ENCODE results near the gene SSRP1. TPM values are rescaled to one million over a fixed set of nuclear protein-coding genes. Genes with fewer than 3 reads are reported as not detected.

Gene SSRP1
- polyA plus RNA-seq, 3 donors: 9.8 to 34.7 (median 14.7) TPM

DNA sequence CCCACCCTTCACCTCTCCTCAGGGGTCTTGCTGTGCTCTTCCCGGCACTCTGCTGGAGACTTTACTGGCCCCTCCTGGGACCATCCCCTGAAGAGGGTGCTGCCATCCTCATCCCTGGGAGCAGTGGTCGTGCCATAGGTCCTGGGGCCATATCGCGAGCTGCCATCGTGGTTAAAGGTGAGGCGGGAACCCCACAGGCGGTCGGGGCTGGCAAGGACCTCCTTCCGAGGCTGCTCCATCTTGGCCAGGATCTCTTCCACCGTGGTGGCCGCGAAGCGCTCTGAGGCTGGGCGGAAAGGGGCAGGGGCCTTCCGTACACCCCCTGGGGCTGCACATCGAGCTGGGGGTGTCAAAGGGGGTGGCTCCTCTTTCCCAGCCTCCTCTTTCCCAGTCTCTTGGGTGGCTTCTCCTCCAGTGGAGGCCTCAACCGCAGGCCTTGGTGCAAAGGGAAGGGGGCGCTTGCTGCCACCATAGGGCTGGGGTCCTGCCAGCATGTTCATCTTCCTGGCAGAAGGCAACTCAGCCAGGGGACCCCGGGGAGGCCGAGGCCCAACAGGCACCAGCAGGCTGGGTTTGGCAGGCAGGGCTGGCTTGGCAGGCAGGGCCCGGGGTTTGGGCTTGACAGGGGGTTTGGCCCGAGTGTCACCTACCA is 15.5 kb downstream of the SSRP1 start:
- Histone ChIP-seq H3K9me3 (replicated peaks in 1 of 2; ENCODE audit: control insufficient read depth in 1 of 2, insufficient read depth in 1 of 2, low read length in 2 of 2) (no peaks in the 10 kb centered on the region), H3K4me1 (ENCODE audit: control insufficient read depth in 1 of 2, insufficient read depth in 2 of 2, low read length in 2 of 2) (peaks cover 6 to 13% of the 10 kb centered on the region in 2 donors), H2AFZ (ENCODE audit: insufficient read depth, low read depth, low read length, poor library complexity, severe bottlenecking) (no peak overlapping the region), H3K79me2 (ENCODE audit: insufficient read depth, low read length) (no peaks in the 10 kb centered on the region), H3K4me3 (replicated peaks in 1 of 3; ENCODE audit: low read depth in 2 of 3, low read length in 3 of 3) (no peak overlapping the region), H3K4me2 (replicated peaks; ENCODE audit: extremely low read depth, low read length, poor library complexity, severe bottlenecking) (no peak overlapping the region), H3K36me3 (replicated peaks in 1 of 2; ENCODE audit: control insufficient read depth in 1 of 2, insufficient read depth in 2 of 2, low read length in 2 of 2) (no peaks in the 10 kb centered on the region), H3K27ac (ENCODE audit: low read depth in 1 of 2, low read length in 2 of 2) (no peak overlapping the region), H3K9ac (ENCODE audit: insufficient read depth, low read length, poor library complexity, severe bottlenecking) (no peak overlapping the region), H3K27me3 (ENCODE audit: control insufficient read depth in 2 of 2, insufficient read depth in 2 of 2, low read length in 2 of 2) (no peaks in the 10 kb centered on the region), H4K20me1 (ENCODE audit: insufficient read depth, low read length) (no peaks in the 10 kb centered on the region)
- no peak for TF ChIP-seq CTCF (IDR thresholded peaks at IDR 0.05)
- intact Hi-C loops (cut with micrococcal nuclease): no loop called here
- no peak overlapping the region for H3K27ac Mint-ChIP-seq
- no peaks in the 10 kb centered on the region for H3K36me3 Mint-ChIP-seq
- WGBS (ENCODE audit: insufficient coverage): 96% methylated on average over 15 of the region's 22 CpGs
- H3K4me3 Mint-ChIP-seq: no peak overlapping the region
- DNase-seq: no peak
- H3K9me3 Mint-ChIP-seq: peaks cover 0 to 4% (median 0%) of the 10 kb centered on the region in 7 donors
- H3K27me3 Mint-ChIP-seq (ENCODE audit: low read depth in 3 of 3): peaks cover 0 to 5% (median 0%) of the 10 kb centered on the region in 3 donors
- peaks cover 11% of the 10 kb centered on the region for H3K4me1 Mint-ChIP-seq

- Histone ChIP-seq H3K27ac (ENCODE audit: low read depth in 1 of 2, low read length in 2 of 2) (no peak overlapping the region), H3K27me3 (ENCODE audit: control insufficient read depth in 2 of 2, insufficient read depth in 2 of 2, low read length in 2 of 2) (no peaks in the 10 kb centered on the region), H4K20me1 (ENCODE audit: insufficient read depth, low read length) (no peaks in the 10 kb centered on the region), H3K36me3 (replicated peaks in 1 of 2; ENCODE audit: control insufficient read depth in 1 of 2, insufficient read depth in 2 of 2, low read length in 2 of 2) (no peaks in the 10 kb centered on the region), H3K4me1 (ENCODE audit: control insufficient read depth in 1 of 2, insufficient read depth in 2 of 2, low read length in 2 of 2) (peaks cover 0 to 5% of the 10 kb centered on the region in 2 donors), H3K9me3 (replicated peaks in 1 of 2; ENCODE audit: control insufficient read depth in 1 of 2, insufficient read depth in 1 of 2, low read length in 2 of 2) (no peaks in the 10 kb centered on the region), H3K4me3 (replicated peaks in 1 of 3; ENCODE audit: low read depth in 2 of 3, low read length in 3 of 3) (no peak overlapping the region), H2AFZ (ENCODE audit: insufficient read depth, low read depth, low read length, poor library complexity, severe bottlenecking) (no peak overlapping the region), H3K9ac (ENCODE audit: insufficient read depth, low read length, poor library complexity, severe bottlenecking) (no peak overlapping the region), H3K4me2 (replicated peaks; ENCODE audit: extremely low read depth, low read length, poor library complexity, severe bottlenecking) (no peak overlapping the region), H3K79me2 (ENCODE audit: insufficient read depth, low read length) (no peaks in the 10 kb centered on the region)
- Mint-ChIP-seq H3K4me3 (no peak overlapping the region), H3K27me3 (ENCODE audit: low read depth in 3 of 3) (peaks cover 0 to 1% (median 0%) of the 10 kb centered on the region in 3 donors), H3K4me1 (peaks cover 8% of the 10 kb centered on the region), H3K36me3 (no peaks in the 10 kb centered on the region), H3K9me3 (peaks cover 0 to 4% (median 0%) of the 10 kb centered on the region in 7 donors), H3K27ac (no peak overlapping the region)
- WGBS (ENCODE audit: insufficient coverage): 100% methylated on average over 1 of the region's 2 CpGs
- DNase-seq: no peak
- intact Hi-C loops (cut with micrococcal nuclease): no loop called here
- TF ChIP-seq CTCF (IDR thresholded peaks at IDR 0.05): no peak
These were observed 17.5 kb downstream of the SSRP1 start for GRCh38 chr11:57318178-57318577.

All from CD14-positive monocyte (primary cell).